H1 (cell line): ENCODE data around the gene WNK2. TPM values are rescaled to one million over a fixed set of nuclear protein-coding genes. Genes with fewer than 3 reads are reported as not detected.

Experiments used
- CTCF ChIA-PET: fragments of 300-600 bp; sonication (Branson Sonifier 250); formaldehyde crosslinking; loops from one replicate; lab custom pipeline; 2021; ENCODE audit not compliant: partially characterized antibody; lab: Charles Lee
- POLR2A ChIA-PET: fragments of 300-600 bp; sonication (Branson Sonifier 250); formaldehyde crosslinking; loops from one replicate; lab custom pipeline; 2021; ENCODE audit warnings: inconsistent platforms; ENCODE audit not compliant: partially characterized antibody; lab: Charles Lee
- DNase-seq, 2 experiments: peaks; one replicate each; pipeline versions ENCODE4 v3.0.0 to v3.0.0-alpha.2; 2010 to 2022; ENCODE audit warnings: low spot score in 2 of 2, low read depth in 1 of 2, mixed read lengths in 1 of 2
- FAIRE-seq: peaks from 2 replicates; lab custom pipeline; 2011; peaks lifted over from hg19 to GRCh38; lab: Jason Lieb, UNC
- H2AFZ ChIP-seq: 2 replicates; pipeline ENCODE4 v1.8.1; 2012; ENCODE audit warnings: low read length, inconsistent platforms
- H2AK5ac ChIP-seq: 2 replicates; pipeline ENCODE4 v1.6.1; 2013; ENCODE audit warnings: low read depth, low read length
- H2BK120ac ChIP-seq: replicated peaks from 2 replicates; pipeline ENCODE3; 2013; ENCODE audit warnings: low read depth, low read length, inconsistent platforms
- H2BK12ac ChIP-seq: 2 replicates; pipeline ENCODE4 v1.6.1; 2013; ENCODE audit warnings: low read depth, low read length
- H2BK15ac ChIP-seq: 2 replicates; pipeline ENCODE4 v1.6.1; 2013; ENCODE audit warnings: low read length
- H2BK20ac ChIP-seq: 2 replicates; pipeline ENCODE4 v1.6.1; 2013; ENCODE audit warnings: low read length
- H2BK5ac ChIP-seq: 2 replicates; pipeline ENCODE4 v1.6.1; 2013; ENCODE audit warnings: low read depth, low read length
- H3K14ac ChIP-seq: 2 replicates; pipeline ENCODE4 v1.6.1; 2013; ENCODE audit warnings: inconsistent platforms; ENCODE audit not compliant: insufficient read length
- H3K18ac ChIP-seq: 2 replicates; pipeline ENCODE4 v1.6.1; 2013; ENCODE audit warnings: low read length; ENCODE audit errors: extremely low read depth
- H3K23ac ChIP-seq: 2 replicates; pipeline ENCODE4 v1.6.1; 2013; ENCODE audit warnings: inconsistent platforms; ENCODE audit not compliant: insufficient read length
- H3K23me2 ChIP-seq: 2 replicates; pipeline ENCODE4 v1.6.1; 2013; ENCODE audit warnings: low read depth, low read length
- H3K27ac ChIP-seq: 2 replicates; pipeline ENCODE4 v1.6.1; 2011; ENCODE audit warnings: low read depth, low read length, inconsistent platforms
- H3K27me3 ChIP-seq, 4 experiments: replicated peaks in 1 of 4; 1 replicate in 1 of 4; 2 replicates in 3 of 4; pipeline versions ENCODE4 v1.6.1 to v1.8.1; 2011 to 2013; ENCODE audit warnings: low read length in 3 of 4, mild to moderate bottlenecking in 3 of 4, inconsistent platforms in 2 of 4, mixed read lengths in 2 of 4, moderate library complexity in 1 of 4; ENCODE audit not compliant: control insufficient read depth in 3 of 4, insufficient read depth in 3 of 4; ENCODE audit errors: extremely low read depth in 1 of 4
- H3K36me3 ChIP-seq, 4 experiments: 2 replicates each; pipeline versions ENCODE4 v1.6.1 to v1.8.1; 2011 to 2013; ENCODE audit warnings: mild to moderate bottlenecking in 4 of 4, low read length in 3 of 4, moderate library complexity in 2 of 4, control low read depth in 1 of 4, inconsistent platforms in 1 of 4; ENCODE audit not compliant: insufficient read depth in 4 of 4, control insufficient read depth in 2 of 4
- H3K4ac ChIP-seq: replicated peaks from 2 replicates; pipeline ENCODE3; 2013; ENCODE audit warnings: low read length, low read depth, mixed read lengths, inconsistent platforms; ENCODE audit not compliant: insufficient read length
- H3K4me1 ChIP-seq, 4 experiments: replicated peaks in 1 of 4; 1 replicate in 1 of 4; 2 replicates in 3 of 4; pipeline versions ENCODE4 v1.6.1 to v1.8.1; 2011 to 2013; ENCODE audit warnings: low read length in 3 of 4, inconsistent platforms in 2 of 4, mixed read lengths in 1 of 4; ENCODE audit not compliant: insufficient read depth in 4 of 4, control insufficient read depth in 3 of 4
- H3K4me2 ChIP-seq, 2 experiments: 2 replicates each; pipeline versions ENCODE4 v1.6.1 to v1.8.1; 2011 to 2013; ENCODE audit warnings: low read depth in 2 of 2, low read length in 2 of 2, control low read depth in 1 of 2, inconsistent platforms in 1 of 2, mild to moderate bottlenecking in 1 of 2; ENCODE audit not compliant: insufficient read depth in 1 of 2
- H3K4me3 ChIP-seq, 4 experiments: fragments of 200-600, 300-600 bp in 1 of 4; sonication (generic), shearing (Covaris generic), sonication (Bioruptor Twin) in 1 of 4; 2 replicates each; pipeline versions ENCODE4 v1.5.1 to v1.8.1; 2011 to 2016; ENCODE audit warnings: low read length in 4 of 4, low read depth in 3 of 4, control low read depth in 2 of 4, inconsistent platforms in 2 of 4, mild to moderate bottlenecking in 2 of 4, mixed read lengths in 1 of 4, moderate library complexity in 1 of 4; ENCODE audit not compliant: insufficient read depth in 2 of 4; ENCODE audit errors: extremely low read depth in 1 of 4
- H3K56ac ChIP-seq: replicated peaks from 2 replicates; pipeline ENCODE3; 2013; ENCODE audit warnings: low read depth, mild to moderate bottlenecking, mixed read lengths, low read length, inconsistent platforms; ENCODE audit not compliant: insufficient read length
- H3K79me1 ChIP-seq: 2 replicates; pipeline ENCODE4 v1.6.1; 2013; ENCODE audit warnings: low read depth, low read length, control low read depth
- H3K79me2 ChIP-seq, 2 experiments: 2 replicates each; pipeline versions ENCODE4 v1.6.1 to v1.8.1; 2012 to 2013; ENCODE audit warnings: low read length in 2 of 2, mild to moderate bottlenecking in 2 of 2, inconsistent platforms in 1 of 2; ENCODE audit not compliant: insufficient read depth in 2 of 2, control insufficient read depth in 1 of 2
- H3K9ac ChIP-seq, 4 experiments: replicated peaks in 1 of 4; 1 replicate in 1 of 4; 2 replicates in 3 of 4; pipeline versions ENCODE4 v1.6.1 to v1.8.1; 2011 to 2013; ENCODE audit warnings: low read depth in 3 of 4, low read length in 3 of 4, control low read depth in 2 of 4, mild to moderate bottlenecking in 2 of 4, moderate library complexity in 2 of 4, inconsistent platforms in 1 of 4; ENCODE audit errors: extremely low read depth in 1 of 4
- H3K9me3 ChIP-seq, 2 experiments: 2 replicates each; pipeline versions ENCODE4 v1.6.1 to v1.8.1; 2012 to 2013; ENCODE audit warnings: mild to moderate bottlenecking in 2 of 2, moderate library complexity in 2 of 2, control low read depth in 1 of 2, inconsistent platforms in 1 of 2, low read depth in 1 of 2, low read length in 1 of 2, mixed read lengths in 1 of 2; ENCODE audit not compliant: insufficient read depth in 2 of 2
- H4K20me1 ChIP-seq, 2 experiments: replicated peaks in 1 of 2; 2 replicates each; pipeline versions ENCODE3 to v1.8.1; 2011 to 2013; ENCODE audit warnings: inconsistent platforms in 2 of 2, low read length in 2 of 2, mild to moderate bottlenecking in 1 of 2; ENCODE audit not compliant: insufficient read depth in 2 of 2, control insufficient read depth in 1 of 2
- H4K5ac ChIP-seq: 2 replicates; pipeline ENCODE4 v1.6.1; 2013; ENCODE audit warnings: low read length, low read depth, mixed read lengths, inconsistent platforms; ENCODE audit not compliant: insufficient read length
- H4K8ac ChIP-seq: 2 replicates; pipeline ENCODE4 v1.8.0; 2013; ENCODE audit warnings: mild to moderate bottlenecking, moderate library complexity, low read length, inconsistent platforms; ENCODE audit not compliant: insufficient read depth; ENCODE audit errors: extremely low read depth
- H4K91ac ChIP-seq: replicated peaks from 2 replicates; pipeline ENCODE3; 2013; ENCODE audit warnings: low read length, mixed read lengths, inconsistent platforms; ENCODE audit not compliant: insufficient read length
- BCL11A ChIP-seq, 2 experiments: IDR thresholded peaks; one replicate each; pipeline ENCODE4 v1.6.1; 2011; ENCODE audit warnings: low read depth in 2 of 2, low read length in 2 of 2, mild to moderate bottlenecking in 2 of 2
- EGR1 ChIP-seq: IDR thresholded peaks from 2 replicates; pipeline ENCODE4 v1.6.1; 2011; ENCODE audit warnings: low read depth, low read length, borderline replicate concordance
- JUN ChIP-seq: IDR thresholded peaks from 2 replicates; pipeline ENCODE4 v1.6.1; 2011; ENCODE audit warnings: low read depth, mild to moderate bottlenecking, improper control_type of control experiment, low read length
- NRF1 ChIP-seq: IDR thresholded peaks from 2 replicates; pipeline ENCODE4 v1.6.1; 2011; ENCODE audit warnings: mild to moderate bottlenecking, low read depth, low read length, improper control_type of control experiment
- RAD21 ChIP-seq, 2 experiments: IDR thresholded peaks in 1 of 2; conservative IDR thresholded peaks in 1 of 2; 2 replicates each; pipeline ENCODE4 v1.6.1; 2011; ENCODE audit warnings: low read depth in 2 of 2, low read length in 2 of 2, improper control_type of control experiment in 1 of 2, inconsistent platforms in 1 of 2, mild to moderate bottlenecking in 1 of 2, moderate library complexity in 1 of 2
- RFX5 ChIP-seq: IDR thresholded peaks from 2 replicates; pipeline ENCODE4 v1.6.1; 2011; ENCODE audit warnings: low read depth, low read length, improper control_type of control experiment, borderline replicate concordance
- SAP30 ChIP-seq: fragments of 300-600 bp; sonication (generic); IDR thresholded peaks from 2 replicates; pipeline ENCODE4 v1.7.1; 2012; ENCODE audit warnings: low read length, moderate library complexity, mild to moderate bottlenecking, inconsistent platforms; ENCODE audit not compliant: insufficient read depth, insufficient replicate concordance
- SIRT6 ChIP-seq: IDR thresholded peaks from one replicate; pipeline ENCODE4 v1.7.1; 2012; ENCODE audit warnings: low read length, inconsistent platforms
- SP4 ChIP-seq: IDR thresholded peaks from 2 replicates; pipeline ENCODE4 v1.6.1; 2012; ENCODE audit warnings: low read length, inconsistent platforms
- TEAD4 ChIP-seq: IDR thresholded peaks from 2 replicates; pipeline ENCODE4 v1.6.1; 2012; ENCODE audit warnings: low read depth, low read length, inconsistent platforms, mixed read lengths
- ZNF274 ChIP-seq: IDR thresholded peaks from 2 replicates; pipeline ENCODE4 v1.7.0; 2012; ENCODE audit warnings: low read length, borderline replicate concordance; ENCODE audit errors: extremely low read depth
- WGBS, 2 experiments: shearing (Covaris generic) in 1 of 2; methylation state at CpG; one replicate each; pipeline versions ENCODE4 v1.1.6 to v1.1.7; 2013 to 2015; ENCODE audit warnings: low lambda C conversion rate in 2 of 2, mixed read lengths in 2 of 2, inconsistent platforms in 1 of 2, low coverage in 1 of 2, missing lambda C conversion rate in 1 of 2; ENCODE audit not compliant: insufficient replicate concordance in 2 of 2, insufficient coverage in 1 of 2, insufficient read length in 1 of 2; ENCODE audit errors: extremely low coverage in 1 of 2, missing lambda C conversion rate in 1 of 2; 5-methylcytosine and 5-hydroxymethylcytosine counted together
- polyA plus RNA-seq, 7 experiments: library from polyadenylated mRNA; depleted of rRNA in 3 of 7; stranded (reverse) in 5 of 7; unstranded in 2 of 7; fragments of >200 nt in 5 of 7; fragments of 200-250 nt in 2 of 7; gene quantifications; 1 replicate in 5 of 7; 2 replicates in 1 of 7; 4 replicates in 1 of 7; pipeline versions ENCODE4 v1.2.1 to v1.2.3, GENCODE V29; 2011 to 2013; ENCODE audit warnings: missing spikeins in 2 of 7, mixed read lengths in 2 of 7
- total RNA-seq: library from RNA; stranded (reverse); fragmentation: NEBNext Ultra II Directional; extraction: Animal tissue kit (Norgen Biotek cat#: 25700); gene quantifications from 2 replicates; pipeline ENCODE4 v1.2.1, GENCODE V29; 2021
- TF ChIP-seq, protein P1 (sequence below): IDR thresholded peaks from 2 replicates; pipeline ENCODE4 v1.6.1; 2011; ENCODE audit warnings: low read depth, mild to moderate bottlenecking, low read length; ENCODE audit not compliant: insufficient read depth

WNK2 gene
- total and polyA plus RNA-seq, 2 of the 8 experiments (the other 6 are each of a cell fraction or from before 2014, with no cell fraction given) = 12.0 to 87.2 TPM

DNA sequence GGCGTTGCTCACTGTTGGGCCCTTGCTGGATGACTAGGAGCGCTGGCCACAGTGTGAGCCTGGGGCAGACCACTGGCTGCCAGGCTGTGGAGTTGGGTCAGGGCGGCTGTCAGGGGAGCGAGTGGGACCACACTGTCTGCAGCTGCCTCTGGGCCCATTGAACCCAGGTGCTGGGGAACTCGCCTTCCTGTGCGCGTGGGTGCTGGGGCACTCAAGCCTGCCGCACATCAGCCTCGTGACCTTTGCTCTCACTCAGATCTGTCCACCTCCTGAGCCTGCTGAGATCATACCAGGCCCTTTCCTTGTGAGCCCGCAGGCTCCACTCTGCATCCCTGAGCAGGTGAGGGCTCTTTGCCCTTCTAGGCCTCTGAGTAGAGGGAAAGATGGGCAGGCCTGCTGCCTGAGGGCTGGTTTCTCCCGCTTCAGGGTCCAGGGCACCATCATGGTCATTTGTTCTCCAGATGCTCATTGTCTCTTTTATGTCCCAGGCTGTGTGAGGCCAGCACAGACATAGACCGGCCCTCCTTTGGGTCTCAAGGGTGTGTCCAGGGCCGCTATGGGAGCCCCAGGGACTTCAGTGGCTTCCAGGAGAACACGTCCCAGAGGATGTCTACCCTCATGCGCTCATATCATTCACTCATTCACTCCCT is 26.5 kb downstream of the WNK2 start:
- H4K91ac ChIP-seq = no peak overlapping the region
- H3K4ac ChIP-seq = no peak overlapping the region
- H3K79me1 ChIP-seq = peaks cover 30% of the 10 kb centered on the region
- no peak overlapping the region for H3K18ac ChIP-seq
- no peak overlapping the region; the same call in 1 of the 2 replicates for H2AK5ac ChIP-seq
- no peak overlapping the region for H2BK5ac ChIP-seq
- H3K23ac ChIP-seq = no peak overlapping the region
- H4K8ac ChIP-seq = no peak overlapping the region
- no peak overlapping the region for H3K56ac ChIP-seq
- peaks cover 14% of the 10 kb centered on the region; the same call in 1 of the 2 replicates for H3K23me2 ChIP-seq
- FAIRE-seq = no peak
- H2BK12ac ChIP-seq = no peak overlapping the region
- H2AFZ ChIP-seq = no peak overlapping the region
- H3K36me3 ChIP-seq = no peaks in the 10 kb centered on the region; a peak in 1 of 8 replicates
- no peak overlapping the region for H3K4me2 ChIP-seq
- peaks cover 0 to 2% (median 0%) of the 10 kb centered on the region in 4 experiments; a peak in 1 of 7 replicates for H3K4me1 ChIP-seq
- 87% methylated on average over 15 of the region's 15 CpGs; no CpG with 5 or more reads in 1 of the 2 experiments for WGBS, 2 experiments
- H3K27ac ChIP-seq = no peak overlapping the region
- H3K9me3 ChIP-seq = peaks cover 0 to 4% of the 10 kb centered on the region in 2 experiments; a peak in 2 of 4 replicates
- POLR2A ChIA-PET = no interaction called here
- no peak overlapping the region for H3K9ac ChIP-seq
- no peak for DNase-seq
- no peak overlapping the region for H4K5ac ChIP-seq
- H3K79me2 ChIP-seq = peaks cover 5 to 24% of the 10 kb centered on the region in 2 experiments; a peak in 3 of 4 replicates
- no peak overlapping the region for H3K14ac ChIP-seq
- CTCF ChIA-PET = interaction anchor here (0.7 kb wide), 1 partner anchor 16 kb away, joined by 3 read pairs; no protein-coding TSS in a partner anchor
- H2BK120ac ChIP-seq = no peak overlapping the region
- no peak overlapping the region for H2BK20ac ChIP-seq
- H4K20me1 ChIP-seq = peaks cover 0 to 15% of the 10 kb centered on the region in 2 experiments
- H3K27me3 ChIP-seq = no peaks in the 10 kb centered on the region
- H2BK15ac ChIP-seq = no peak overlapping the region
- no peak overlapping the region for H3K4me3 ChIP-seq
- TF ChIP-seq EGR1 (no peak), RAD21 (IDR thresholded peaks at IDR 0.05 in 1 of 2, conservative IDR thresholded peaks at IDR 0.05 in 1 of 2; ENCODE audit: low read depth in 2 of 2, low read length in 2 of 2) (no peak), TEAD4 (no peak), RFX5 (no peak), SIRT6 (no peak), BCL11A (IDR thresholded peaks at IDR 0.05; ENCODE audit: low read depth in 2 of 2, low read length in 2 of 2) (no peak), SAP30 (no peak), SP4 (no peak), NRF1 (no peak), JUN (no peak), ZNF274 (no peak)
- TF ChIP-seq, protein P1, sequence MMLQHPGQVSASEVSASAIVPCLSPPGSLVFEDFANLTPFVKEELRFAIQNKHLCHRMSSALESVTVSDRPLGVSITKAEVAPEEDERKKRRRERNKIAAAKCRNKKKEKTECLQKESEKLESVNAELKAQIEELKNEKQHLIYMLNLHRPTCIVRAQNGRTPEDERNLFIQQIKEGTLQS = no peak
